GM08714 (cell line): ENCODE results near the gene LRRIQ1.
"Not testable (repeated sequence)": the region's sequence is repeated elsewhere in the genome, so short reads cannot be mapped to it uniquely, and the experiment has no call there.

Experiments
- H3K4me3 ChIP-seq: fragments of 200-500 bp; sonication (Bioruptor generic); 2 replicates; pipeline ENCODE4 v1.5.1; 2014; ENCODE audit warnings: mild to moderate bottlenecking, low read length, inconsistent platforms
- ZNF274 ChIP-seq: IDR thresholded peaks from 2 replicates; pipeline ENCODE4 v1.6.1; 2012; ENCODE audit warnings: mild to moderate bottlenecking, low read depth, low read length

The LRRIQ1 gene

GRCh38 chr12:85206543-85206942, 170.4 kb downstream of the LRRIQ1 start:
- H3K4me3 ChIP-seq: no peak overlapping the region
- TF ChIP-seq ZNF274: no peak

- H3K4me3 ChIP-seq: not testable (repeated sequence)
Observed at GRCh38 chr12:85224339-85224738, 188.2 kb downstream of the LRRIQ1 start.

GRCh38 chr12:85225501-85225900, 189.3 kb downstream of the LRRIQ1 start:
- TF ChIP-seq ZNF274: no peak
- H3K4me3 ChIP-seq: no peak overlapping the region

GRCh38 chr12:85237327-85237726, 201.2 kb downstream of the LRRIQ1 start:
- no peak overlapping the region for H3K4me3 ChIP-seq
- no peak for TF ChIP-seq ZNF274

DNA sequence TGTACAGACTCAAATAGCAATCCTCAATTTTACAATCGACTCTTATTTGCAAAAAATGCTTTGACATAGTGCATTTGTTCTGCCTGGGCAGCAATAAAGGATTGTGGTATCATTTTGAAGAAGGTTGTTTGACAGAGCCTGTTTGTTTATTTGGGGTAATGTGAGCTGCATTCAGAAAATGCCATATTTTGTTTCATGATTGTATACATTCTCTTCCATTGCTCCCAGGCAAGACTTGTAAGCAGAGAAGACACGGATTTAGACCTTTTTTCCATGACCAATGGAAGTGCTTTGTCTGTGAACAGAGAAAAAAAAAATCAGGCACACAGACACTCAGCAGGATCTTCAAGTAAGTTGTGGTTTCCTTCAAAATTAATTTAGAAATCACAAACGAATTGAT, 208.4 kb downstream of the LRRIQ1 start:
- H3K4me3 ChIP-seq: no peak overlapping the region

DNA sequence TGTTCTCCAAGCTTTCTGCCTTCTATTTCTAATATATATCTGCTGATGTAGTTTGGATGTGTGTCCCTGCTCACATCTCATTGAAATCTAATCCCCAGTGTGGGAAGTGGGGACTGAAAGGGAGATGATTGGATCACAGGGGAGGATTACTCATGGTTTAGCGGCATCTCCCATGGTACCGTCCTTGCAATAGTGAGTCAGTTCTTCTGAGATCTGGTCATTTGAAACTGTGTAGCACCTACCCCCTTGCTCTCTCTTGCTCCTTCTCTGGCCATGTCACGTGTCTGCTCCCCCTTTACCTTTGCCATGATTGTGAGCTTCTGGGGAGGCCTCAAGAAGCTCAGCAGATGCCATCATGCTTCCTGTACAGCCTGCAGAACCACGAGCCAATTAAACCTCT, 217.7 kb downstream of the LRRIQ1 start:
- no peak for TF ChIP-seq ZNF274
- H3K4me3 ChIP-seq: no peak overlapping the region

More for the DNA sequence above, 208.4 kb downstream of the LRRIQ1 start:
- no peak for TF ChIP-seq ZNF274

DNA sequence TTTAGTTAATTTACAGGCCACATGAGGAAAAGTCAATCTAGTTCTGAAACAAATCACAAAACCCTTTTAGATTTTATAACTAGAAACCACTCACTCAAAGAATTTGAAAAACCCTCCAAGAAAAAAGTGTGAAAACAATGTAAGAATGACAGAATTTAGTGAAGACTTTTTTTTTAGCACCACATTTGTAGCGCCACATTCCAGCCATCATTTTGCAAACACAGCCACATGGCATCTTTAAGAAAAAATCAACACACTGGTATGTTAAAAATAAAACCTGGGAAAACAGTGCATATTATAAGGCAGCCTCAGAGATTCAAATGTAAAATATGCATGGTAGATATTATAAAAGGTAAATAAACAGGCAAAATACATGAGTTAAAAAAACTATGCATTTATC, 221.5 kb downstream of the LRRIQ1 start:
- no peak for TF ChIP-seq ZNF274
- no peak overlapping the region for H3K4me3 ChIP-seq

- no peak overlapping the region for H3K4me3 ChIP-seq
- no peak for TF ChIP-seq ZNF274
Observed at GRCh38 chr12:85260447-85260846, 224.3 kb downstream of the LRRIQ1 start.

- no peak overlapping the region for H3K4me3 ChIP-seq
- no peak for TF ChIP-seq ZNF274
Observed at GRCh38 chr12:85260896-85261295, 224.7 kb downstream of the LRRIQ1 start.

GRCh38 chr12:85266356-85266755, 230.2 kb downstream of the LRRIQ1 start:
- no peak overlapping the region for H3K4me3 ChIP-seq
- TF ChIP-seq ZNF274: no peak

DNA sequence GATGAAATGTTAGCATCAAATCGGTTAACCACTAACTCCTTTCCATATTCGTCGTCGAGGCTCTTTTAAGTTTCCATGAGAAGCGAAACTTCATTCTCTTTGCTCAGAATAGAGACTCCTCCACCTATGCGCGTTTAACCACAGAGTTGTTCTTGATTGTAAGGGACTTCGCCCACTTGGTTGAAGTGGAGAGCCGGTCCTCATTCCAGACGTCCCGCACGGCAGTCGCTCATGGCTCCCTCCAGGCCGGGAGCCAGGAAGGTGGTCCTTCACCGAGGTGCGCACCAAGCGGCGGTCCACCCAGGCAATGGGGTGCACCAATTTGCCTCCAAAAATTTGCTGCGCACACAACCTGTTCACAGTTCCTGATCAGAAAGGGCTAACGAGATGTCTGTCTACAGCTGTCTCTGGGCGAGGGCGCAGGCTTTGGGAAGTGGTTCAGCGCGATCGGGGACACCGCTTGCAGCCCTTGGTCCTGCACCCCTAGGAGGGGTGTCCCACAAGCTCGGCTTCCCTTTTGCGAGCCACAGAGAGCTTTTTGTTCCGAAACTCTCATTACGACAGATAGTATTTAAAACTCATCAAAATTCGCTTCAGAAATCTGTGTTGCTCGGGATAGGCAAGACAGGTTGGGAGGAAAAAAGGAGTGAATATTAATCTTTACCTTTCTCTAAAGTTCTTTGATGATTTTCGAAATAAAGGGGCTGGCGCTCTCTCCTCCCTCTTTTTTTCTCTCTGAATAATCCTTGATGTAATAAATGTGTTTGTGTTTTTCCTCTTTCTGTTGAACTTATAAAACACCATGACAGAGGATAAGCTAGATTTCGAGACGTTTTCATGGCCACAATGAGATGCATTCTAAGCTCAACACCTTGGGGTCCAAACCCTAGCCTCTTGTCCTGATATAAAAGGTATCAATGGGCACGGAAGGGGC, 237.5 kb downstream of the LRRIQ1 start:
- no peak overlapping the region for H3K4me3 ChIP-seq
- no peak for TF ChIP-seq ZNF274

- no peak overlapping the region for H3K4me3 ChIP-seq
- no peak for TF ChIP-seq ZNF274
Observed at GRCh38 chr12:85274315-85274651, 238.1 kb downstream of the LRRIQ1 start.

GRCh38 chr12:85275374-85275773, 239.2 kb downstream of the LRRIQ1 start:
- H3K4me3 ChIP-seq: no peak overlapping the region
- no peak for TF ChIP-seq ZNF274

DNA sequence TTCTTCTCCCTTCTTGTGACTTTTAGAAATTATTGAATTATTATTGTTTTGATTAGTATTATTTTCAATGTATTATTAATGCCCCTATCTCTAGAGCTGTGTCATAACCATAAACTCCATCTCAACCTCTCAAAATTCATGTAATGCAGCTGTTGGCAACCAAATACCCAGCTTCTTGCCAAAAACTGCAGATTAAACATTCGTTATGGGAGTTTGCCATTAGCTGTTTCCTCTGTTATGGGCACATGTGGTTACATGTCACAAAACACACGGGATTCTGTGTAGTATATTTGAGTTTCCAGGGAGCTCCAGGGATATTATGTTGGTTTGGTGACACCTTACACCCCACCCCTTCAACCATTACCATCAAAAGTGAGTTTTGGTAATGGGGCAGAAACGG, 241.0 kb downstream of the LRRIQ1 start:
- H3K4me3 ChIP-seq: no peak overlapping the region
- no peak for TF ChIP-seq ZNF274

DNA sequence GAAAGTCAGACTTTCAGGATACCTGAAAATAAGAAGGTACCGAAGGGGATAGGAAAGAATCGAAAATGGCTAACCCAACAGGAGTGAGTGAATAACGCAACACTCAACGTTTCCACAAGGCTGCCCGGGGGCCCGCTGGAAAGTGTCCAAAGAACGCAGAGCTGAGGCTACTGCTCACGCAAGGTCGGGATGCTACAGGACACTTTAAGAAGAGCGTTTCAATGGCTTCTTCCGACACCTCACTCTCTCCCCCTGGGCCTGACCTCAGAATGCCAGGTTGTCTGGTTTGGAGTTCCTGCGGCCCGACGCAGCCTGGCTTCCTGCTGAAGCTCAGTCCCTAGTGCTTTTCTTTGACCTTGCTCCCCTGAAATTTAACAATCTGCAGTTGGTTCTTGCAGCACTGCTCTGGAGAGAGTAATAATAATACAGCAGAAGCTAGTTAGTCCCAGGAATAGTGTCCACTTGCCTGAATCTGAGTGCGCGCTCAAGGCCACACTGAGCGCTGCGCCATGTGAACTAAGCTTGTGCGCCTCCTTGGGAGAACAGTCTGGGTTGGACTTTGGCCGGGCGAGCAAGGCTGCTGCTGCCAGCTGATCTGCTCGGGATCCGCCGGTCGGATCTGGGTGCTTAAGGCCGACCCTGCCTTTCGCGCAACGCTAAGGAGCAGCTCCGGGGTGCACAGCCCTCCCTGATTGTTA, 241.9 kb downstream of the LRRIQ1 start:
- H3K4me3 ChIP-seq: no peak overlapping the region
- no peak for TF ChIP-seq ZNF274
